ENCODE data around the gene SOX6. TPM values are rescaled to one million over a fixed set of nuclear protein-coding genes. Genes with fewer than 3 reads are reported as not detected.

SOX6 gene
- total RNA-seq, 1 donor from 2014 or later: 1.4 TPM

DNA sequence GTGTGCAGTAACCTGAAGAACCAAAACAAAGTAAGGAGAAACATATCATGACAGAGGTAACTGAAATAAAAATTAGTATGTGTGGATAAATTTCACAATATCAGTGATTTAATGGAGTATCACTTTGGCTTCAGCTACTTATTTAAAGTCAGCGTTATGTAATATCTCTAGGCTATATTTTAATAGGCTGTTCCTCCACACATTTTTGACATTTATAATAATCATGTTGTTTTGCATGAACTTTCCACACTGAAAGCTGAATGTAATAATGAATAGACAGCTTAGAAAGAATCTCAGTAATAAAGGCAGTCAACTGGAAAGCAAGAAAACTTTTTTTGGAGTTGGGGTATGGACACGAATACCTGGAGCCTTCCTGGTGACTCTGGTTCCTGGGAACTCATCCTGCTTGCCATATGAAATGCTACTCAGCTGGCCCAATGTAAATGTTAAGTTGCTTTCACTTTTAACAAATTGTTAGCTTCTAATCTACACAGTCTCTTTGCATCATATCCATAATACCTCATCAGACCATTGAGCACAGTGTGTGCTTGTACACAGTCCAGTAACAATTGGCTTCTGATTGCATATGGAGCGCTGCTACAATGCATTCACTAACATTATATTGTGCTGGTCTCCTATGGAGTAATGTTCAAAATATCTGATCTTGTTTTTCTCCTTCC, 257.7 kb downstream of the SOX6 start:
- no peak overlapping the region for H3K4me3 Mint-ChIP-seq (ENCODE audit: unreplicated experiment)
- TF ChIP-seq, protein P1, sequence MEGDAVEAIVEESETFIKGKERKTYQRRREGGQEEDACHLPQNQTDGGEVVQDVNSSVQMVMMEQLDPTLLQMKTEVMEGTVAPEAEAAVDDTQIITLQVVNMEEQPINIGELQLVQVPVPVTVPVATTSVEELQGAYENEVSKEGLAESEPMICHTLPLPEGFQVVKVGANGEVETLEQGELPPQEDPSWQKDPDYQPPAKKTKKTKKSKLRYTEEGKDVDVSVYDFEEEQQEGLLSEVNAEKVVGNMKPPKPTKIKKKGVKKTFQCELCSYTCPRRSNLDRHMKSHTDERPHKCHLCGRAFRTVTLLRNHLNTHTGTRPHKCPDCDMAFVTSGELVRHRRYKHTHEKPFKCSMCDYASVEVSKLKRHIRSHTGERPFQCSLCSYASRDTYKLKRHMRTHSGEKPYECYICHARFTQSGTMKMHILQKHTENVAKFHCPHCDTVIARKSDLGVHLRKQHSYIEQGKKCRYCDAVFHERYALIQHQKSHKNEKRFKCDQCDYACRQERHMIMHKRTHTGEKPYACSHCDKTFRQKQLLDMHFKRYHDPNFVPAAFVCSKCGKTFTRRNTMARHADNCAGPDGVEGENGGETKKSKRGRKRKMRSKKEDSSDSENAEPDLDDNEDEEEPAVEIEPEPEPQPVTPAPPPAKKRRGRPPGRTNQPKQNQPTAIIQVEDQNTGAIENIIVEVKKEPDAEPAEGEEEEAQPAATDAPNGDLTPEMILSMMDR (IDR thresholded peaks at IDR 0.05; ENCODE audit: partially characterized antibody, unreplicated experiment): no peak
- H3K9me3 Mint-ChIP-seq (ENCODE audit: unreplicated experiment): peaks cover 3% of the 10 kb centered on the region
- H3K27ac Mint-ChIP-seq (ENCODE audit: unreplicated experiment): no peak overlapping the region
- no peak for DNase-seq
- no peaks in the 10 kb centered on the region for H3K36me3 Mint-ChIP-seq (ENCODE audit: unreplicated experiment)
- no peaks in the 10 kb centered on the region for H3K27me3 Mint-ChIP-seq (ENCODE audit: unreplicated experiment)
- peaks cover 5% of the 10 kb centered on the region for H3K4me1 Mint-ChIP-seq (ENCODE audit: low read depth, unreplicated experiment)

DNA sequence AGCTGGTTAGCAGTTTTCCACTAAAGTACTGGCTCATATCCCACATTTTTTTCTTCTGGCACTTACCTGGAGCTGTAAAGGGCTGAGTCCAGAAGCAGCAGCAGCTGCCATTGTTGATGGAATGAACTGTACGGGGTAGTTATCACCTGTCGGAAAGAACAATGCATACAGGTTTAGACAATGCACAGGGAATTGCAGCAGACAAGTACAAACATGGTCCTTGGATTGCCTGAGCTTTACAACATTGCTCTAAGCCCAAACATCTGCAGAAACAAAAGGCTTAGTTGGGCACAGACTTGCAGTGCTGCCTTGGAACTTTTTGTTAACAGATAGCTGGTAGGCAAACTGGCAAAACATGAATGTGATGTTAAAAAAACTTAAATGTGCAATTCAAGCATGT, 258.8 kb downstream of the SOX6 start:
- TF ChIP-seq, protein P1 (IDR thresholded peaks at IDR 0.05; ENCODE audit: partially characterized antibody, unreplicated experiment): no peak
- H3K4me1 Mint-ChIP-seq (ENCODE audit: low read depth, unreplicated experiment): peaks cover 5% of the 10 kb centered on the region
- H3K27me3 Mint-ChIP-seq (ENCODE audit: unreplicated experiment): no peaks in the 10 kb centered on the region
- H3K9me3 Mint-ChIP-seq (ENCODE audit: unreplicated experiment): peaks cover 3% of the 10 kb centered on the region
- H3K36me3 Mint-ChIP-seq (ENCODE audit: unreplicated experiment): no peaks in the 10 kb centered on the region
- no peak overlapping the region for H3K4me3 Mint-ChIP-seq (ENCODE audit: unreplicated experiment)
- no peak for DNase-seq
- H3K27ac Mint-ChIP-seq (ENCODE audit: unreplicated experiment): no peak overlapping the region

DNA sequence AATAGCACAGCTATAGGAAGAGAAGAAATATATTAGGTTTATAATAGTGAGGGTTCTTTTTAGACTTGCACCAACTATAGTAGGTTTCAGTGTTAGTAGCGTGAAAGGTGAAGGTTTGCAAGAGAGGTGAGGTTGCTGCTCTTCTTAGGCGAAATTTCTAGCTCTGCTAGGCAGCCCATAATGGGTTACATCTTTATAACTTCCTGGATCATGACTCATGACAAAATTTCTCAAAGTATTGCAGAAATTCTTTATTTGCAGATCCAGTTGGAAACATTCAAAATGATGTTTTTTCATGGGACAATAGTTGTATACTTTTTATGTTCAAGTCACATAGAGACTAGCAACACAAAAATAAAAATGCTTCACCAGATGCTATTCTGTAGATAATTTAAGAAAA, 260.0 kb downstream of the SOX6 start:
- Mint-ChIP-seq H3K9me3 (ENCODE audit: unreplicated experiment) (peaks cover 3% of the 10 kb centered on the region), H3K36me3 (ENCODE audit: unreplicated experiment) (no peaks in the 10 kb centered on the region), H3K4me1 (ENCODE audit: low read depth, unreplicated experiment) (peaks cover 5% of the 10 kb centered on the region), H3K27ac (ENCODE audit: unreplicated experiment) (no peak overlapping the region), H3K27me3 (ENCODE audit: unreplicated experiment) (no peaks in the 10 kb centered on the region), H3K4me3 (ENCODE audit: unreplicated experiment) (no peak overlapping the region)
- DNase-seq: no peak
- TF ChIP-seq, protein P1 (IDR thresholded peaks at IDR 0.05; ENCODE audit: partially characterized antibody, unreplicated experiment): no peak

DNA sequence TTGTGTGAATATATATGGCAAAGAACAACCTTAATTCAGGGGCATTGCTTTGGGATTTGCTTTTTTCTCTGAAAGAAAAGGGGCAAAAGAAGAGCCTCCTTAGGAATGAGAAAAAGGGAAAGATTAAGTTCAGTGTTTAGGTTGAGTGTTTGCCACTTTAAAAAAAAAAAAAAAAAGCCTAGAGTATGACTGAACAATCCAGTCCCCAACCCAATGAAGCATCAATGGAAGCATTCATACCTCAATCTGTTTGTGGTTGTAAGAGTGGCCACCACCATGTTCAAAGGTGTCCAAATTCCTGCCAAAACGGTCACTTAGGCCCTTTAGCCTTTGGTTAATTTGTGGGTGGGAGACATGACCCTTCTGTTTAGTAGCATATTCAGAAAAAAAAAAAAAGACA, 260.6 kb downstream of the SOX6 start:
- Mint-ChIP-seq H3K4me3 (ENCODE audit: unreplicated experiment) (no peak overlapping the region), H3K9me3 (ENCODE audit: unreplicated experiment) (peaks cover 3% of the 10 kb centered on the region), H3K27ac (ENCODE audit: unreplicated experiment) (no peak overlapping the region), H3K36me3 (ENCODE audit: unreplicated experiment) (no peaks in the 10 kb centered on the region), H3K4me1 (ENCODE audit: low read depth, unreplicated experiment) (peaks cover 5% of the 10 kb centered on the region), H3K27me3 (ENCODE audit: unreplicated experiment) (no peaks in the 10 kb centered on the region)
- TF ChIP-seq, protein P1 (IDR thresholded peaks at IDR 0.05; ENCODE audit: partially characterized antibody, unreplicated experiment): no peak
- DNase-seq: no peak

DNA sequence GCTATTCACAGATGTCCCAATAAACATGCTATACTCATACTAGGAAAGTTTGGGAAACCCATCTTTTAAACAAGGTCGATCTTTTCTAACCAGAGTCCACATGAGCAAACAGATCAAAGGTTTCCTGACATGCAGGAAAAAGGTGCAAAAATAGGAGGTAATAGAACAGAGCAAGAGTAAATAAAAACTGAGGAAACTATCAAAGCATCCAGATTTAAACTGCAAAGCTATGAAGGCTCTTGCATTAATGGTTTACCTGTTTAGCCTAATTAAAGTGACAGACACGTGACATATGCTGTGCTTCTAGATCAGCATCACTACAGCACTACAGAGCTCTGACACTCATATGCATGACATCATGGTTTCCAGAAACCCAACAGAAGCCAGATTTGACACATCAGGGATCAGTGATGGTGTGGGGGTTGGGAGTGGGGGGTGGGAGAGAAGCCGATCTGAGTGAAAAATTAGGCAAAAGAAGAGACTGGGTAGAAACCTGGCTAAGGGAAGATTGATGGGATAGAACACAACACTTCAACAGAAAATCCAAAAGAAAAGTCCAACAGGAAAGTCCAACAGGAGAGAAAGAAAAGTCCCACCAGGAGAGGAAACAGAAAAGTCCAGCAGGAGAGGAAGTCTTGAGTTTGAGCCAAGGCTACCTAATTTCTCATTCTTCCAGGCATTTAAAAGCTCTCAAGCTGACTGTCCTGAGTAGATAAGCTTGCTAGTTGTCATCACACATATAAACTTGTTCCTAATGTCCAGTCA, 262.3 kb downstream of the SOX6 start:
- H3K4me1 Mint-ChIP-seq (ENCODE audit: low read depth, unreplicated experiment): peaks cover 5% of the 10 kb centered on the region
- H3K27ac Mint-ChIP-seq (ENCODE audit: unreplicated experiment): no peak overlapping the region
- H3K9me3 Mint-ChIP-seq (ENCODE audit: unreplicated experiment): peaks cover 2% of the 10 kb centered on the region
- TF ChIP-seq, protein P1 (IDR thresholded peaks at IDR 0.05; ENCODE audit: partially characterized antibody, unreplicated experiment): no peak
- H3K36me3 Mint-ChIP-seq (ENCODE audit: unreplicated experiment): no peaks in the 10 kb centered on the region
- no peak overlapping the region for H3K4me3 Mint-ChIP-seq (ENCODE audit: unreplicated experiment)
- no peaks in the 10 kb centered on the region for H3K27me3 Mint-ChIP-seq (ENCODE audit: unreplicated experiment)
- DNase-seq: no peak
